HG03378 (cell line): ENCODE results near the gene SRA1.

Source experiments
- ATAC-seq: cut with Tn5 transposase; IDR thresholded peaks from one replicate; pipeline ENCODE4 v1.9.1; 2021; ENCODE audit warnings: mild to moderate bottlenecking, moderate library complexity; ENCODE audit not compliant: unreplicated experiment

SRA1 gene

GRCh38 chr5:140551872-140552271 lies 5.4 kb downstream of the SRA1 start:
- ATAC-seq = no peak

GRCh38 chr5:140550147-140551079 lies 6.9 kb downstream of the SRA1 start:
- ATAC-seq = no peak

DNA sequence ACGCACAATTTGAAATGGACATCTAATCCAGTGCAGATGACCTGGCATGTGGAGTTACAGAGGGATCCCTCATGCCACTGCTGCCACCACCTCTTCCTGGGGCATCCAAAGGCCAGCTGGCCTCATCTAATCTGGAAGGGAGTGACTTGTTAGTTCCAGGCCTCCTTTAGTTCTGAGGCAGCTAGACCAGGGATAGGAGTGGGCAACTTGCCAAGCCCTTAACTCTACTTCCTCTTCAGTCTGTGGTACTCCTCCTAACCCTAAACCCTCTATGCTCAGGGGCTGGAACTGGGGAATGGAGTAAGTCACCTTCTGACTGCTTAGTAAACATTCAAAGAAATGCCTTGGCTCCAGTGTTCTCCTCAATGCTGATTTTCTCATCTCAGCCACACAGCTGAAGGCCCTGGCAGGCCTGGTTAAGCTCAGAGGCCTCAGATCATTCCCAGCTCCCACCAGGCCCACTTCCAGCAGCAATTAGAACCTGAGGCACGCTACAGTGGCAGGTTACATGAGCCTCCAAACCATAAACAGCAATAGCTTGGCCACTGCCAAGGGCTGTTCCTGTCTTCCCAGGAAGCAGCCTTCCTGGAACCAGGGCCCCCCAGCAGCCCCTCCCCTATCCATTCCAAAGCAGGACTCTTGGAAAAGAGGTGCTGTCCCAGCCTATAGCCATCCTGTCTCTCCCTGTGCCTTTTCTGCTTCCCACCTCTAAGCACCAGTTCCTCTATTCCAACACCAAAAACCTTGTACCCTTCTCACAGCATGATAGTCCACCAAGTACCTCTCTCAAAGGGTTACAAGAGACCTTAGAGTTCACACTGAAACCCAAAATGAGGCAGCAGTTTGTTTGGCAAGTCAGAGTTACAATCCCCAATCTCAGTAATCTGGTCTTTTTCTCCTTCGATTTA lies 7.8 kb downstream of the SRA1 start:
- ATAC-seq = no peak

DNA sequence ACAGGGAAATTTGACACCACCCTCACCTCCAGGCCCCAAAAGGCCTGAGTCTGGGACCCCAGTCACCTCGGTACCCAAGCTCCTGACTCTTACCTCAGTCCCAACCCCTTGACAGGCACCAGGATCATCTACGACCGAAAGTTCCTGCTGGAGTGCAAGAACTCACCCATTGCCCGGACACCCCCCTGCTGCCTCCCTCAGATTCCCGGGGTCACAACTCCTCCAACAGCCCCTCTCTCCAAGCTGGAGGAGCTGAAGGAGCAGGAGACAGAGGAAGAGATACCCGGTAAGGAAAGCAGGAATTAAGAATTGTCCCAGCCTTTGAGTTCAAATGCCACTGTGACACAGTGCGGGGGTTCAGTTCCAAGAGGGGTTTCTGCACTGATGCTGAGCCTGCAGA lies 8.5 kb downstream of the SRA1 start:
- no peak for ATAC-seq

DNA sequence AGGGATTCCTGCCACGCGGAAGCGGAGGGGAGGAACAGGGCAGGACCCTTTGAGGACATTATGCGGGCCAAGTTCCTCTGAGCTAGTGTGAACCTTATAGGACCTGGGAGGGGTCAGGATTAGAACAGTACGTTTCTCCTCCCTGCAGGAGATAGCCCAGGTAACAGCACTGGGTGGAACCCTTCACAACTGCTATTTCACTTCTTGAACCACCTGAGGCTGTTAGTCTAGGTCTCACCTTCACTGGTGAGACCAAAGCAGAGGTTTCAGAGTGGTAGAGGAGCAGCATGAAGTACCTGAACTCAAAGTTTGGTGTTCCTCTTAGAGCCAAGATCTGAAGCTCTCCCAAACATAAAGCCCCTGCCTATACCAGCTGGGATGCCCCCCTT lies 9.0 kb downstream of the SRA1 start:
- no peak for ATAC-seq

DNA sequence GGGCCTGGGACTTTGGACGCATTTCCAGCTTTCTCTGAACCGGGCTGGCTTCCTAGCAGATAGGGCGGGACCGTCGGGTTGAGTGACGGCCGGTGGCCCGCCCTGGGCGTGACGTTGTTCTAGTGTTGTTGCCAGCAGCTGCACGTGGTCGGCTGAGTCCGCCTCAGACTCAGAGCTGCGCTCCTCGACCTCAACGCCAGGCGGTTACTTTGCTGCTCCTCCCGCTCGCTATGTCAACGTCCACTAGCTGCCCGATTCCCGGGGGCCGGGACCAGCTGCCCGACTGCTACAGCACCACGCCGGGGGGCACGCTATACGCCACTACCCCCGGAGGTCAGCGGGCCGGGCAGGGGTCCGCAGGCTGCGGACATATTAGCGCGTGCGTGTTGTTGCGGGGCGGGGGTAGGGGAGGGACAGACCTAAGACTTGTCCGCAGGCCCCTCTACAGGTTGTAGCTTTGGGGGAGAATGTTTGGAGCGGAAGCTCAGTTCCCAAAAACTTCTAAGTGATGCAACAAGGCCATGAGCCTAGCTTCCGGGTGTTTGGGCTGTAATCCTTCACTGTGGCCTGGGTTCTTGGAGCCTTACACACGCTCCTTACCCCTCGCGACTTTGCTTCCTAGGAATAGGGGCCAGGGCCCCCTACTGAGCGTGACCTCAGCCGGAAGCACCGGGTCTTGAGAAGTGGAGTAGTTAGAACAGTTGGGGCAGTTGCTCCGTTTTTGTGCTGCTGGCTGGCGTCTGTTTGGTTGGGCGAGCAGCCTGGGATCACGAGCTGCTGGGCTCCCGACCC lies 9.6 kb downstream of the SRA1 start, which contains the start of gene EIF4EBP3:
Gene EIF4EBP3 (plus strand): TSS at position 155 of the 792 bp plus-strand sequence. CDS start 76 bp downstream, at position 231.
- peak; percentile 97 for ATAC-seq

DNA sequence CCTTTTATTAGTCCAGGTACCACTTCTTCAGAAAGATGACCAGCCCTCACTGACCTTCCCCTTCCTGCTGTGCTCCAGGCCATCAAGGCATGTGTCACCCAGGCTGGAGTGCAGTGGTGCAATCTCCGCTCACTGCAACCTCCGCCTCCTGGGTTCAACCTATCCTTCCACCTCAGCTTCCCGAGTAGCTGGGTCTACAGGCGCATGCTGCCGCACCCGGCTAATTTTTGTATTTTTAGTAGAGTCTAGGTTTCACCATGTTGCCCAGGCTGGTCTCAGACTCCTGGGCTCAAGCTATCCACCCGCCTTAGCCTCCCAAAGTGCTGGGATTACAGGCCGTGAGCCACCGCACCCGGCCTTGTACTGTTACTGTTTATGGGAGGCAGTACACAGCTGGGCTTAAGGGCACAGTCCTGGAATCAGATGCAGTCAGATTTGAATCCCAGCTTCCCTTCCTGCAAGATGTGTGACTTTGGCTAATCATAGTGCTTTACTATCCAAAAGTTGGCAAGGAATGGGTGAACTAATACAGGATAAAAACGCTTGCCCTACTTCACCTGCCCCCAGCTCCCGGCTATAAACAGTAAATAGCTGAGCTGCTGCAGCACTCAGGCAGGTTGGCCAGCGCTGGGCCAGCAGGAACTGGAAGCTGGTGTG lies 10.3 kb downstream of the SRA1 start:
- peak; percentile 15 for ATAC-seq

DNA sequence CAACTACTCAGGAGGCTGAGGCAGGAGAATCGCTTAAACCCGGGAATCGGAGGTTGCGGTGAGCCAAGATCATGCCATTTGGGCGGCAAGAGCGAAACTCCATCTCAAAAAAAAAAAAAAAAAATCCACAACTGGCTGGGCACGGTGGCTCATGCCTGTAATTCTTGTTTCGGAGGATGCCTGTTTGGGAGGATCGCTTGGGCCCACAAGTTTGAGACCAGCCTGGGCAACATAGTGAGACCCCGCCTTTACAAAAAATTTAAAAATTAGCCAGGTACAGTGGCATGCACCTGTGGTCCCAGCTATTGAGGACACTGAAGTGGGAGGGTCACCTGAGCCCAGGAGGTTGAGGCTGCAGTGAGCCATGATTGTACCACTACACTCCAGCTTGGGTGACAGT lies 11.7 kb downstream of the SRA1 start:
- ATAC-seq = no peak

DNA sequence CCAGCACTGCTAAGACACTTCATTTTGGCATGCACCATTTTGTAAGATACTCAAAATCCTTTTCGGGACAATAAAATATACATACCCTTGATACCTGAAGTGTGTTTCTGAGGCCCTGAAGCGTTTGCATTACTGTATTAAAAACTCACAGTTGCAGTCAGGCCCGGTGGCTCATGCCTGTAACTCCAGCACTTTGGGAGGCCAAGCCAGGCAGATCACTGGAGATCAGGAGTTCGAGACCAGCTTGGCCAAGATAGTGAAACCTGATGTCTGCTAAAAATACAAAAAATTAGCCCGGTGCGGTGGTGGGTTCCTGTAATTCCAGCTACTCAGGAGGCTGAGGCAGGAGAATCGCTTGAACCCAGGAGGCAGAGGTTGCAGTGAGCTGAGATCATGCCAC lies 12.3 kb downstream of the SRA1 start:
- ATAC-seq = no peak

DNA sequence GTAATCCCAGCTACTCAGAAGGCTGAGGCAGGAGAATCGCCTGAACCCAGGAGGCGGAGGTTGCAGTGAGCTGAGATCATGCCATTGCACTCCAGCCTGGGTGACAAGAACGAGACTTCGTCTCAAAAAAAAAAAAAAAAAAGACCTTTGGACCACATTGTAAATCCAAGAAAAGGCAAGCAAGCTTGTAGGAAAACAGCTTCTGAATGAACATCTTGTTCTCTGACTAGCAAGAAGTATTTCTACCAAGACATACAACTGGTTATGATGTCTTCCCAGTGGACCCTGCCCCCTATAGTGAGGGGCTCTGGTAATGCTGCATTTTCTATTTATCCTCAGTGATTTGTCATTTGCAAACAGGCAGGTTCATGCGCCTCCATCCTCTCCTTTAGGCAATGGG lies 14.3 kb downstream of the SRA1 start:
- ATAC-seq = no peak

DNA sequence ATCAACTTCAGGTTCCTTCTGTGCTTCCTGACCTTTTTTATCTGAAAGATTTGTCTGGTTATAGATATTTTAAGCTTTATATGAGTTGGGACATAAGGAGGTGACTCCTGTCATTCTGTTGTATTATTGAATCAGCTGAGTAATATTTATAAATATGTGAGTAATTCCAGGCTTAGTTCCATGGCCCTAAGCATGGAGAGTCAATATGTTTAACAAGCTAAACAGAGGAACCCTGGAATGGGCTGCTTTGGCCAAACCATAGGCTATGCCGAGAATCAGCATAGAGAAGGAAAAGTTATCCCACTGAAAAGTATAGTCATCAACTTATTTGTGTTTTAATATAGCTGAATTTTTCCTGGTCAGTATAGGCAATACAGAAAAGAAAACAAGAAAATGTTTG lies 17.0 kb downstream of the SRA1 start:
- no peak for ATAC-seq

DNA sequence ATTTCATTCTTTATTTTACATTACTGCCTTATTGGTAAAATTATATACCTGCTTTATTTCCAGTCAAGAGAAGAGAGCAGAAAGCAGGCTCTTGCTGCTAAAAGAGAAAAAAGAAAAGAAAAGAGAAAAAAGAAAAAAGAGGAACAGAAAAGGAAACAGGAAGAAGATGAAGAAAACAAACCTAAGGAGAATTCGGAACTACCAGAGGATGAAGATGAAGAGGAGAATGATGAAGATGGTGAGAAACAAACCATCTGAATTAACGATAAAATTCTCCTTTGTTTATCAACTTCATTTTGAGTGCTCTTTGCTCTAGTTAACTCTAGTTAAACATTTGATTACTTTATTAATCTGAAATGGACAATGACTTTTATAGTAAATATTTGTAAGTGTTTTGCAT lies 33.3 kb downstream of the SRA1 start:
- no peak for ATAC-seq

DNA sequence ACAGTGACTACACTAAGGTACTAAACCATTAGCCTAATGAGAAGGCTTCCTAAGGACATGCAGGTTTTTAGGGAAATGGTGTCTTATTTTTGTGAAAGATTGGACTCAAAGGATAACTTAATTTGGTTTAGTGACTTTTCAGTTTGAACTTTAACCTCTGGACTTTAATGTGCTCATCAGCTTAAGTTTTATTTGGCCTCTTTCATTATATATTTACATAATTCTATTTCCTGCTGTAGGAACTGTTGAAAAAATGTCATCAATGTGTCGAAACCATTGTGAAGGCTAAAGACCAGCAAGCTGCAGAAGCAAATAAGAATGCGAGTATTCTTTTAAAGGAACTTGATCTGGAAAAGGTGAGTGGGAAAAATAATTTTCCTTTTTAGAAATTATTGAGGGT lies 44.1 kb downstream of the SRA1 start:
- ATAC-seq = no peak

- ATAC-seq = no peak
Observed at GRCh38 chr5:140509898-140510297, 47.4 kb downstream of the SRA1 start.

DNA sequence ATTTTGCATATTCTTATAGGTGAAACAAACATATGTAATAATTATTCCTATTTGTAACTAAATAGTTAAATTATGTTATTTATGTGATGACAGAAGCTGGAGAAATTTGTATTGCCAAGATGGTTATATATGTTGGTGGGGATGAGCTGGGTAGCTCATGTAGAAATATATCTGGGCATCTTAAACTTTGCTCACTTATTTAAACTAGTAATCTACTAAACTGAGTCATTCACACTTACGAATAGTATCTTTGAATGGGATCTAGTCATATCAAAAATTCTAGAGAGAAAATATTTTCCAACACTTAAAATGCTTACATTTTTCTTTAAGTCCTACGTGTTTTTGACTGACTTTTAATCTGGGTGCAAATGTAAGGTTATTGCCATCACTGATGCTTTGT lies 54.4 kb downstream of the SRA1 start:
- ATAC-seq = no peak
